CD4-positive, alpha-beta T cell treated with Interleukin-4 for 4 hours (primary cell): Measurements from ENCODE around the gene NRP2.
A peak's percentile ranks its signal among the peaks of the same experiment; 100 is the strongest.

ENCODE experiments used
- DNase-seq: peaks from one replicate; pipeline ENCODE4 v3.0.0-alpha.2; 2020

NRP2 gene

DNA sequence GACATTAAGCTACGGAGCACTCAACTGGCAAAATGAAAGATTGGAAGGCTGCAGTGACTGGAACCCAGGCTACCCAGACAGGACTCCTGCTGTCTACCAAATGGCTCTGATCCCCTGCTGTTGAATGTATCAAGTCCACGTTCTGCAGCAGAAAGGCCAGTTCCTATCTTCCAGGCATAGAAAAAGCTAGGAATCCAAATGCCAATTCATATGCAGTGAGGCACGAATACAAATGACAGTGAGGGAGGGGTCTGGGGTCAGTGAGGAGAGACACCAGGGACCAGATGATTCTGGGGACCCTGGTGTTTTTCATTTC is 5.3 kb downstream of the NRP2 start:
- no peak for DNase-seq

- DNase-seq, result no peak
Measured at GRCh38 chr2:205688417-205689200, 6.3 kb downstream of the NRP2 start.

- DNase-seq, result no peak
Measured at GRCh38 chr2:205689820-205690219, 7.5 kb downstream of the NRP2 start.

DNA sequence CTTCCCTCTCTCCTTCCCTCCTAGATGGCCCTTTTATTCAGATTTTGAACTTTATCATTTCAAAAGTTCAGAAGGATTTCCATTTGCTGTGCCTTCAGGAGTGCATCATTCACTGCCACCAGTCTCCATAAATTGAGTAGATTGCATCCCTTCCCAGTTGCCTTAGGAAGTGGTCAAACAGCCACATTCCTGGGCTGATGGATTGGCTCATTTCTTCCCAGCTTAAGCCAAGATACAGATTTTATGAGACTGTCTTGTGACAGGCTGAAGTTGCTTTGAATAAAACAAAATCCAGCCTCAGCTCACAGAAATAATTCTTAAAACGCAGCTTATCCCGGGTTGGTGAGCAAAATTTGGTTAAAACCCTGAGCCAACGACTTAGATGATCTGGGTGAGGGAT is 9.8 kb downstream of the NRP2 start:
- no peak for DNase-seq

DNA sequence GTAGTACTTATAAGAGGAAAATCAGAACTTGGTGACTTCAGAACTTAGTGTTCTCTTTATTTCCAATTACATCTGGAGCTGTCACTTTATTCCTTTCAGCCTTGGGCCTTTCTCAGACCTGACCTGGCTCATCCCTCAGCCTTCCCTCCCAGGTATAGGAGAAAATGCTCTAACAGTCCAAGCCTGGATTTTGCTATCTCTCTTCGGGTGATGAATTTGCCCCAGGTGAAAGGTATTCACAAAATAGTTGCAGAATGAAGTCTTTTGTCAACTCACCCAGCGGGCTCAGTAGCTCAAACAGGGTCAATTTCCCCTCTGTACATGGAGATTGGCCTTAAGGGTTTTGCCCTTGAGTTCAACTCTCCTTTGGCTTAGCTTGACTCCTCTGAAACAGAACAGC is 12.0 kb downstream of the NRP2 start:
- no peak for DNase-seq

- no peak for DNase-seq
Measured at GRCh38 chr2:205695460-205695991, 13.2 kb downstream of the NRP2 start.

- no peak for DNase-seq
Measured at GRCh38 chr2:205696331-205696926, 14.1 kb downstream of the NRP2 start.

- DNase-seq, result no peak
Measured at GRCh38 chr2:205696927-205697441, 14.7 kb downstream of the NRP2 start.

DNA sequence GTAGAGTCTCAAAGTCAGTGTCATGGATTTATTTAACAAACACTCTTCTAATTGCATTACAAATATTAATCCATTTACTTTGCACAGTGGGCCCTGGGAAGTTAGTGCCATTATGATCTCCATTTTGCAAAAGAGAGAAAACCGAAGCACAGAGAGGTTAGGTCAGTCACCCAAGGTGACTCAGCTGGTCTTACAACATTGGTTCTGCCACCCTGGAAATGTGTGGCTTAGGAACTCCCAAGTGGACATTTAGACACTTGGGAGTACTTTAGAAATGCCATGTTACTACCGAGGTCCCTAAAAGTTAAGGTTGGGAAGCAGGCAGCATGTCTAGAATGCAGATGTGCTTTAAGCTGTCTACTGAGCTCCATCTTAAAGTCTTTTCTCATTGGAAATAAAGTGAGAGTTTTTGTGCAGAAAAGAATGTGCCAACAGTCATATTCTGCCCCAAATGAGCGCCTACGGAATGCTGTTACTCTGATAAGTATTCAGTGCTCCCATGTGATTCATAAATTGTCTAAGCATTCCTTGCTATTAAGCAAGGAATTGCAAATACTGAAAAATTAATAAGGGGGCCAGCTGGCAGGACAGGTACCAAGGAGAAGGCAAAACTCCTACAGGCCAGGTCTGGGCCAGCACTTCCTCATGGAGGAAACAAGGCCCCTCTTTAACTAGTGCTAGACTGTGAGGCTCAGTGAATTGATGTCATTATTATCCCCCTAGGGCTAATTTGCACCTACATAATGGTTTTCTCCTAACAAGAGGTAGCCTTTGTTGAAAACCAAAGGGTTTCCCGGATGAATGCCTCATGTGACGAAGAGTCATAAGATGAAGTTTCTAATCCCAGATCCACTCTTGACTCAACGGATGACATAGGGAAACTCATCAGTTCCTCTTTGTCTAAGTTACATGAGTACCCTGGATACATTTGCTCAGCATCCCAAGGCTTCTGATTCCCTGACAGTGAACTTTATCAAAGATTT is 16.3 kb downstream of the NRP2 start:
- DNase-seq, result no peak

- DNase-seq, result no peak
Measured at GRCh38 chr2:205699515-205700289, 17.4 kb downstream of the NRP2 start.

GRCh38 chr2:205700331-205701132 is 18.2 kb downstream of the NRP2 start:
- DNase-seq, result no peak

- no peak for DNase-seq
Measured at GRCh38 chr2:205701509-205701908, 19.2 kb downstream of the NRP2 start.

DNA sequence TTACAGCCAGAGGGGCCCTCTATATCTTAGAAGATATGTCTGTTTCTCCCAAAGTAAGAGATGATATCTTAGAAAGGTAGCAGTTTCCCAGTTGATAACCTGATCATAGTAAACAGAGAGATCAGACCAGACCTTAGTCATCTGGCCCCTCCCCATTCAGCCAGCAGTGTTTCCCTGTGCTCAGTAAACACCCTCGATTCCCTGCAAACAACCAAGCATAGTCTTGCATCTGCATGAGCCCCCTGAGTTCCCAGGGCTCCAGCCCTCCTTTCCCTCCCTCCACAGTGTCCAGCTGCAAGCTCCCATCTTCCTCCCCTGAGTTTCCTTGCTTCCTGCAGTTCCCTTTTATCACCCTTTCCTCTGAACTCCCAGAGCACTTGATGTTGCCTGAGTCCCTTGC is 20.3 kb downstream of the NRP2 start:
- no peak for DNase-seq

- no peak for DNase-seq
Measured at GRCh38 chr2:205703471-205704126, 21.3 kb downstream of the NRP2 start.

DNA sequence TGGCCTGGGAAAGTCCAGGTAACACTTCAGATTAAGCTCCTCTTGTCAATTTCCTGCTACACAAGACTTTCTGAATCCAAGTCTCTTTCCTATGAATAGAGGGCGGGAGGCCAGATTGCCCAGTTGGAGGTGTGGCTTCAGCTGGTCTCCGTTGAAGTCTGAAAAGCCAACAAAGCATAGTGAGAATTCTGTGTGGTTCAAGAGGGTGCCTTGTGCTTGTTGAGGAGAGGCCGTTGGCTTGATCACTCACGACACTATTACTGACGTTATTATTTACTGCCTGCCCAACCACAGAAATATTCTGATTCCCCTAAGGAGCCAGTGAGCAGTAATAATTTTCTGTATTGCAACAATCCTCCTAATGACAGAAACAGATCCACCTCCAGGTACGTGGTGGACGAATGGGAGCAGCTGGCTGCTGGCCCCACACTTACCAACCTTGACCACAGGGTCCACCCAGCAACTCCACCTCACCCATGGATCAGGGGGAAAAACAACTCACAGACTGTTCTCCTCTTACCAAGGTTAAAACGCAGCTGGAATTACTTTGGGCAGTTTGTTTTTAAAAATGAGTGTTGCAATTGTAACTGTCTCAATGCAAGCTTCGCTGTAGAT is 21.9 kb downstream of the NRP2 start:
- DNase-seq, result no peak

DNA sequence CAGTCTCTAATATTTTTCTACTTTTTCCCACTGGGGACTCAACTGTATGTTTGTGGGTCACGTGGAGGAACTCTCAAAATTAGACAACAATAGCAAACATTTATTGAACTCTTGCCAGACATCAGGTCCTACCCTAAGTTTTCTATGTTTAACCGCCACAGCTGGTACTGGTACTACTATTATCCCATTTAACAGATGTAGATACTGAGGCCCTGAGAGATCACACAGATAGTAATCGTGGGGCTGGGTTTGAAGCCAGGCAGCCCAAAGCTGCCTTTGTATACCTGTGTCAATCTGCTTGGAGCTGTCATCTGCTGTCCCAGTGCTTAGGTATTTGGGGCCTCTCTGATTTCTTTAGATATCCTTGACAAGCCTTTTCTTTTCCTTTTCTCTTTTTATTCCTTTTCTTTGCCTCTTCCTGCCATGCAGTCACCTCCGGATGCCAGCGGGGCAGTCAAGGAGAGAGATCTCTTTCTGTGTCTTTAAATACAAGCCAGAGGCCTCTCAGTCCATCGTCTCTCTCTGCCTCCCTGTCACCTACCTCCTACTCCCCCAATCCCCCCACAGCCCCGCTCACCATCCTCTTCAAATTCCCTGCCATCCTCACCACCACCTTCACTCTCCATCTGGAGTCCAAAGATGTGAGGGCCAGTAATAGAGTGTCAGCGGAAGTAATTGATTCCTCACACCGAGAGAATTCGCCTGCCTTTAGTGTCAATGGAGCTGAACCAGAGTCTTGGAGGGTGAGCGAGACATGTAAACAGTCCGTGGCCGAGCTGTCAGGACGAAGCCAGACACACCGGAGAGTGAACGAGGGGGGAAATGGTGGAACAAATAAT is 23.4 kb downstream of the NRP2 start:
- no peak for DNase-seq

GRCh38 chr2:205706769-205707381 is 24.6 kb downstream of the NRP2 start:
- peak; percentile 14 for DNase-seq

- no peak for DNase-seq
Measured at GRCh38 chr2:205708231-205708631, 25.9 kb downstream of the NRP2 start.

GRCh38 chr2:205709319-205709718 is 27.0 kb downstream of the NRP2 start:
- no peak for DNase-seq
